NCI-H2029 (cell line): ENCODE measurements around the gene KRT8.
"Not testable (repeated sequence)": the region's sequence is repeated elsewhere in the genome, so short reads cannot be mapped to it uniquely, and the experiment has no call there.

Source experiments
- DNase-seq: peaks from one replicate; lab custom pipeline; 2025; lab: John Stamatoyannopoulos, UW

Gene KRT8

GRCh38 chr12:52901715-52902541, 2.9 kb downstream of the KRT8 start:
- DNase-seq, result no peak

DNA sequence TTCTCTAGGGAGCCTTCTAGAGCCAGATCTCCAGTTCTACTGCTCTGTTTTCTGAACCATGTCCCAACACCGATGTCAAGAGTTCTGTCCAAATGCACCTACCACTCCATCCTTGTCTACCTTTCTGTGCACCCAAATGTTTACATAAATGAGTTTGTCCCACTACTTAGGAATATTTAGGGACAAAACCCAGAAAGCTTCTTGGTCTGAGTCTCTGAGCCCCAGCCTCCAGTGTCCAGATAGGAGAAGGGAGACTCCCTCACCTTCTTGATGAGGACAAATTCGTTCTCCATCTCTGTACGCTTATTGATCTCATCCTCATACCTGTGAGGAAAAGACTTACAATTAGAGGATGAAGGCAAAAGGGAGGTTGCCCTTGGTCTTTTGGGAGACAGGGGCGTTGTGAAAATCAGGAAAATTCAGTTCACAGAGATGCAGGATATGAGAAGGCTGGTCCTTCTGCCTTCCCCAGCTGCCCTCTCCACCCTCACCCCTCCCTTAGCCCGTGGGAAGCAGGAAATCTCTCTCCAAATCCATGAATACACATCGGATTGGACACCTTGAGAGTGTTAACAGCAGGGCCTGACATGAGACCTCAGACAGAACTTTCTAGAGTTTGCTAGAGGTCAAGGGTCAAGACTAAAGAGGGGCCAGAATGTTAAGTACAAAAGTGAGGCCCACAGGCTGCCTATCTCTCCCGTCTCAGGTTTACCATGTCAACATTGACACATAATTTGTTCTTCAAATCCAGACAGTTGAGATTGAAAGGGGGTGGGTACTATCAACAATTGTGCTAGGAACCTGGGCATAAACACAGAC, 3.8 kb downstream of the KRT8 start:
- DNase-seq, result no peak

DNA sequence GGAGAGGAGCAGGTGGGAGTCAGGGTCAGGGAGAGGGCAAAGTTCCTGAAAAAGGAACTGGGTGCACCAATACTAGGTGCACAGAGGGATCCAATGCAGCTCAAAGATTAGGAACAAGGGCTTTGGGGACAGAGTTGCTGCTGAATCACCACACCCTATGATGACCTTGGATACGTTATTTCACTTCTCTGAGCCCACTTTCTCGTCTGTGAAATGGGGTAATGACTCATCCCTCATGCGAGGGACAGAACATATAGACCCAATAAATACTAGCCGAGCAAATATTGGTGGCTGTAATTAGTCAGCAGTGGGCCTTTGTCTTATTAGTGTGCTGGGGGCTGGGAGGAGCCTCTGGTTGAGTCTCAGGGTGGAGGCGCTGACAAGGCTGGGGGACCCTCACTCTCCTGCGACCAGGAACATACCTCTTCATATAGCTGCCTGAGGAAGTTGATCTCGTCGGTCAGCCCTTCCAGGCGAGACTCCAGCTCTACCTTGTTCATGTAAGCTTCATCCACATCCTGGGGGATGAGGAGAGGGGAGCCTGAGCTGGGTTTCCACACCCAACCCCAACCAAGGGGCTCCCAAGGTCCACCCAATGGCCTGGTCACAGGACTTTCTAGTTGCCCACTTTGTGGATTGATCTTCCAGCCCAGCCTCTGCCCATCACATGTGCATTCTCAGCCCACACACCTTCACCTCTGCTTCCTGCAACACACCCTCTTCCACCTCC, 4.5 kb downstream of the KRT8 start:
- no peak for DNase-seq

GRCh38 chr12:52899338-52900035, 5.4 kb downstream of the KRT8 start:
- DNase-seq, result no peak

DNA sequence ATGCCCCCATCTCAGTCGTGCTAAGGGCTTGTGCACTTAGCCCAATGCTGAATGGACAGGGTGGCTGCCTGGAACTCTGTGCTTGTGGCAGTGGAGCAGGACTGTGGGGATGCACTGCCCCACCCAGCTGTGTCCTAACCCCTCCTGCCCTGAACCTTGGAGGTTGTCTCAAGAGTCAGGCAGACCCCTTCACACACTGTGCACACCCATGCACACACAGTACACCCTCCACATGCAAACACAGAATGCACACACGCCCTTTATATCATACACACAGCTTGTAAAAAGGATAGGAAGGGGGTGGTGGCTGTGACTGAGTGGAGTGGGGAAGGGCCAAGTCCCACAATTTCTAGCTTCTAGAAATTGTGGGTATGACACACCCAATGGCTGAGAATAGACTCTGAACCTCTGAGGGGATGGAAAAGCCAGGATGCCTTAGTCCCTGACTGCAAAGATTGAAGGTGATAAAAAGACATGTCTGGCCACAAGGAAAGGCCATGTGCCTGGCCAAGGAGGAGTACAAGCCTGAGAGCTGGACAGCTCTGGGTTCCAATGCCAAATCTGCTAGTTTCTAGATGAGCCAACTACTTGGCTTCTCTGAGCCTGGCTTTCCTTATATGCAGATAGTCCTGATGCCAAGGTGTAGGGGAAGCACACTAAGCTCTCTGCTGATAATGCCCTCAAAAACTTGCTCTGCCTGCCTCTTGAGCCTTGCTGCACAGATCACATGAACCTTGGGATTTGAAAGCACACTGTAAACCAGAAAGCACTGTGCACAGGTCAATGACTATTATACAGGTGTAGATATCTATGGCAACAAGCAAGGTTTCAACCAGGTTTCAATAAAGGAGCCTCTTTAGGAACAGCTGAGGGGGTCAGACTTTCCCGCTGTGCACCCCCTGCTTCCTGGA, 8.4 kb downstream of the KRT8 start:
- DNase-seq, result no peak

- DNase-seq, result no peak
Observed at GRCh38 chr12:52895726-52896189, 9.1 kb downstream of the KRT8 start.

- no peak for DNase-seq
Observed at GRCh38 chr12:52892974-52893373, 11.9 kb downstream of the KRT8 start.

- DNase-seq, result no peak
Observed at GRCh38 chr12:52892207-52892852, 12.5 kb downstream of the KRT8 start.

- DNase-seq, result no peak
Observed at GRCh38 chr12:52891044-52891443, 13.8 kb downstream of the KRT8 start.

DNA sequence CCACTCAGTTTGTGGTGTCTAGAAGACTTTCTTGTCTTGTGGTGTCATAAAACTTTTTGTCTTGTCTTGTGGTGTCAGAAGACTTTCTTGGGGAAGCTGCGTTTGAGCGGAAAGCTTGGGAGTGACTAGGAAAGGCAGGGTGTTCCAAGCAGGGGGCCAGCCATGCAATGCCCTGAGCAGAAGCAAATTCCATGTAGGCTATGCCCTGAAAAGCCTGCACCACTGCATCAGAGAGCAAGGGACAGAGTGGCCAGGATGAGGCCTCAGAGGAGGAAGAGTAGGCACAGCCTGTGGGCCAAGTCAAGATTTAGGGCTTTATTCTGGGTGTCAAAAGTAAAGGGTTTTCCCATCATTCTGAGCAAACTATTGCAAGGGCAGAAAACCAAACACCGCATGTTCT, 14.5 kb downstream of the KRT8 start:
- no peak for DNase-seq

GRCh38 chr12:52884526-52885293, 20.2 kb downstream of the KRT8 start:
- peak; percentile 27 for DNase-seq

- not testable (repeated sequence) for DNase-seq
Observed at GRCh38 chr12:52880499-52880898, 24.4 kb downstream of the KRT8 start.

DNA sequence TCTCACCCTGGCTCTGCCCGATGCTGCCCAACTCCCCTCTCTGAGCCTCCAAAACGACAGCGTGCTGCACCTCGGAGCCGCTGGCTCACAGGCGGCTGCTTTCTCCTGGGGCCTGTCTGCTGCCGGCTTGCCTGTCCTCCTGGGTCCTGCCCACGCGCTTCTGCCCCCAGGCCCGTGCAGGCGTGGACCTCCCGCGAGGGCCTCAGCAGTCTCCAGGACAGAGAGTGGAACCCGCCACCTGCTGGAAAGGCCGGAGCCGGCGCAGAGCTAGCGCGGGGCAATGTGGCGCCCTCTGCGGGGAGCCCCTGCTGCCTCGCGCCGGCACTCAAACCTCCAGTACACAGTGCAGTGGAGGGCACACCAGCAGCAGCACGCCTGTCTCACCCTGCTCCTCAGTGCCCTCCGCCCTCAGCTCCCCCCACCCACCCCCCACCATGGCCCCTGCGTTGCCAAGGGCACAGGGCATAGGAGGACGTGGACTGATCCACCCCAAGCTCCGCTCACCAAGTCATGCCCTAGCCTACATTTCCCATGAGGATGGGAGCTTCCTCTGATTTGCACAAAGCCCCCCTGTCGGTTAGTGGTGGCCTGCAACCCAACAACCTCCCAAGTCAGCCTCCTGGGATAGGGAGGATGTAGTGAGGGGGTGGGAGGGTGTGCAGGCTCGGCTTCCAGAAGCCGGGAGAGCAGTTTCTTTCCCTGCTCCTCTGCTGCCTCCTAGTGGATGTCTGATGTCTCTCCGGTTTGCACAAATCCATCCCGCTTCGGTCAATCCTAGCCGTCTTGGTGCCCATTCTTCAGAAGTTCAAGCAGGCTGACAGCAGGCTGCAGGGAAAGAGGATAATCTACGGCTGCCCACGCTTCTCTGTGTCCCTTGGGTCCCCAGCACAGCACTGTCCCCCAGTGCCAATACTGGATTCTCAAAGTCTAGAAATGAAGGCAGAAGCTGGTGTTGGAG, 25.2 kb downstream of the KRT8 start:
- DNase-seq, result peak; percentile 84

DNA sequence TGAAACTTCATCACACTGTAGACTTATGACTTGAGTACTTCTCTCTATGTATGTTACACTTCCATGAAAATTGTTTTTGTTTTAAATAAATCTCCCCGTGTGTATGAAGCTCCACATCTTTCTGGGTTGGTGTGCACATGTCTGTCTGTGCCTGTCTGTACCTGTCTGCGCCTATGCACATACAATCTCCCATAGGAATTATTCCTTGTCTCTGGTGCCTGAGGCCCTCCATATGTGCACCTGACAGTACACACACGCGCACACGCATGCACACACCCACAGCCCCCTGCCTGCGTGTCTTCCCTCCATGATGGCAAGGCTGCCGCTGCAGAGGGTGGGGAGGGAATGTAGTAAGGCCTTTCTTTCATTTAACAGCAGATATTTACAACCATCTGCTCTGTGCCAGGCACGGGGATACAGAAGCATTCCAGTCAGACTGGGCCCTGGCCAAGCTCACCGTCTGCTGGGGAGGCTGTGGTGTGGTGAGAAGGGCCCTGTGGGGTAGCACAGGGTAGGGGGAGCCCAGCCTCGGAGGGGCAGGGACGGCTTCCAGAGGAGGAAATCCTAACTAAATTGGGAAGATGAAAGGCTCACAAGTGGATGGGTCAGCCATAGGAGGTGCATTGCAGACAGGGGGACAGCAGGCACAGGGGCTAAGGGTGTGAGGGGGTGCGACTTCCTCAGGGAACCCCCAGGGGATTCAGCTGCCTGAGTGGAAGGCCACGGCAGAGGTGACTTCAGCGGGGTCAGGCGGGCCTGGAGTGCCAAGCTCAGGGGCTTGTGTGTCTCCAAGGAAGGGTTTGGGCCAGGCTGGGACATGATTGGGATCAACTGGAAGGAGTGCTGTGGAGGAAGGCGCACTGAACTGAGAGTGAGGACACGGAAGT, 26.1 kb downstream of the KRT8 start:
- DNase-seq, result no peak

DNA sequence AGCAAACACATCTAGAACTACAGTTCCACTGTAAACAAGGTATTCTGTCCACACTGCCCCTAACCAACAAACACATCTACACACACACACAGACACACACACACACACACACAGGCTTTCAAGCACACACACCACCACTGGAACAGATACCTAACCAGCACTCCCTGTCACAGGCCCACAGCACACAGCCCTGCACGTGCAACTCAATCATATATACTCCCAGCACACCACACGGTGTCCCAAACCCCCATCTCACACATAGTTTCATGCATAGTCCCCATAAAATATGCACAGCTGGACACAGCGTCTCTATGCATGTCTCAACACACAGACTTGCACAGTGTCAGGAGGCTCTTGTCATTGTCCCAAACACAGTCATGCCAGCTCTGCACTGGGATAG, 27.6 kb downstream of the KRT8 start:
- DNase-seq, result no peak

DNA sequence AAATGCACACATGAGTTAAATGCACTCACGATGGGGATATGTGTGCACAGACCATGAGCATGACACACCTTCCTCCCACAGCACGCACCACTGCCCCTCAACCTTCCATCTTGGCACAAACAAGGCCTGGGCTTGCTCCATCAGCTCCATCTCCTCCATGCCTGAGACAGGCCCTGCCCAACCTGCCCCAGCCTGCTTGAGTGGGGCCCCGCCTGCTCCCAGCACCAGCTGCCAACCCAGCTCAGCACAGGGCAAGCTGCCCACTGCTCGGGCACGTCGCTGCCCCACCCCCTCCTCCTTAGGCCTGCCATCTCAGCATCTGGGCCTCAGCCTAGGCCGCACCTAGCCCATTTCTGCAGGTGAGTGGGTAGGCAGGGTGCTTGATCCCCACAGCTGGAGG, 28.5 kb downstream of the KRT8 start:
- DNase-seq, result peak; percentile 90
